Stimulated activated CD4-positive, alpha-beta T cell treated with anti-CD3 and anti-CD28 coated beads, Interleukin-1b, Interleukin-23, amount 100 ng/mL, for 24 hours (primary cell): ENCODE measurements around the gene HIP1R.
A peak's percentile ranks its signal among the peaks of the same experiment; 100 is the strongest.

Experiments used
- DNase-seq, 4 experiments: peaks; one replicate each; pipeline ENCODE4 v3.0.0-alpha.2; 2020; ENCODE audit warnings: low read depth in 4 of 4, low spot score in 1 of 4

HIP1R gene

DNA sequence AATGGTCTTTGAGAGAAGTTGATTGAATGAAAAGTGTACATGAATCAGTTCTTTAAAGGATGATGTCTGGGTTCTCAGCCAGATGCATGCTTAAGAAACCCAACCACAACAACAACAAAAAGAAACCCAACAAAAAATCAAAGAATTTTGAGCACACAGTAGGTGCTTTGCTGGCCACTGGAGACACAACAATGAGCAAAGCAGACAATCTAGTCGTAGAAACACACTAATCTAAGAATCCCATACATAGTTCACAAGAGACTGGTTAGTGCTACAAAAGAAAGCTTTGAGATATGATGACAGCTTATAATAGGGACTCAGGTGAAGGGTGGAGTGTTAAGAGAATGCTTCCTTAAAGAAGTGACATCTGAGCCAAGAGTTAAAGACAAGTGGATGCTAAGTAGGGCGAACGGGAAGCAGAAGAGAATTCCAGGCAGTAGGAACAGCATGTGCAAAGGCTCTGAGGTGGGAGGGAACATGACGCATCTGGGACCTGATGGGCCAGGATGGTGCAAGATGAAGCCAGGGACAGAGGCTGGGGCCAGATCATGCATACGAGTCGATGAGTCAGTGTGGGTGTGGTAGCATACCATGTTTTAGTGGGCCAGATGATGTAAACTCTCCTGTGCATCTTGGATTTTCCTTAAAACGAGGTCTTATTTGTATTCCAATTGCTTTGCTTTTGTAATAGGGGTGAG is 4.6 kb upstream of the HIP1R start:
- DNase-seq, result no peak

DNA sequence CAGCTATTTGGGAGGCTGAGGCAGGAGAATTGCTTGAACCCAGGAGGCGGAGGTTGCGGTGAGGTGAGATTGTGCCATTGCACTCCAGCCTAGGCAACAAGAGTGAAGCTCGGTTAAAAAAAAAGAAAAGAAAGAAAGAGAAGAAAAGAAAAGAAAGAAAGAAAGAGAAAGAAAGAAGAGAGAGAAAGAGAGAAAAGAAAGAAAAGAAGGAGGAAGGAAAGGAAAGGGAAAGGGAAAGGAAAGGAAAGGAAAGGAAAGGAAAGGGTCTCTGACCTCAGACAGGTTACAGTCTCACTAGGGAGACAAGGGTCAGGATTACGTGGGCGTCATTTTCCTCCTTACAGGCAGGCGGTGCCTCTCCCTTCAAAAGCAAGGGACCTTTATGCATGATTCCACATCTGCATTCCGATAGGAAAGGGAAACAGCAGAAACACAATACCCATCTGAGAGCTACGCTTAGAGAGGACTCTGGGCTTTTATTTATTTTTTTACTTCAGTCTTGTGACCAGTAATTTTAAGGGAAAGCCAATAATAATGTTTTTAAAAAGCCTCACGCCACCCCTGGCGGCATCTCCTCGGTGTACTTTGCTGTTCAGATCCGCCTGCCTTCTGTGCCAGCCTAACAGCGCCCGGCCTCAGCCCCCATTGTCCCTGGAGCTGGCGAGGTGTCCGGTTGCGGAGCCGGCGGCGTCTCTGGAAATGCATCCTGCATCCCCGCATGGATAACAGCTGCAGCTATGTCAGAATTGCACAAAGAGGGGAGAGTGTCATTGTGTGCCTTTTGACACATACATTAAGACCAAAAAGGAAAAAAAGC is 945 bp upstream of the HIP1R start:
- no peak for DNase-seq

DNA sequence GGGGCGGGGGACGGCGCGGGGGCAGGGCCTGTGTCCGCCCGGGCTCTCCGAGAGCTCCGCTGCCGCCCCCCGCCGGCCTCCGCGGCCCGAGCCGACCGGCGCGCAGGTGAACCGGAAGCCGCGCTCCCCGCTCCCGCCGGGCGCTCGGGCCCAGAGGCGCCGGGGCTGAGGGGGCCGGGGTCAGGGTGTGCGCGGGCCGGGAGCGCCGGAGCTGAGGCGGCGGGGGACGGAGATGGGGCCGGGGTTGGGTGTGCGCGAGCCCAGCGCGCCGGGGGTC is 431 bp downstream of the HIP1R start:
- DNase-seq, result no peak

DNA sequence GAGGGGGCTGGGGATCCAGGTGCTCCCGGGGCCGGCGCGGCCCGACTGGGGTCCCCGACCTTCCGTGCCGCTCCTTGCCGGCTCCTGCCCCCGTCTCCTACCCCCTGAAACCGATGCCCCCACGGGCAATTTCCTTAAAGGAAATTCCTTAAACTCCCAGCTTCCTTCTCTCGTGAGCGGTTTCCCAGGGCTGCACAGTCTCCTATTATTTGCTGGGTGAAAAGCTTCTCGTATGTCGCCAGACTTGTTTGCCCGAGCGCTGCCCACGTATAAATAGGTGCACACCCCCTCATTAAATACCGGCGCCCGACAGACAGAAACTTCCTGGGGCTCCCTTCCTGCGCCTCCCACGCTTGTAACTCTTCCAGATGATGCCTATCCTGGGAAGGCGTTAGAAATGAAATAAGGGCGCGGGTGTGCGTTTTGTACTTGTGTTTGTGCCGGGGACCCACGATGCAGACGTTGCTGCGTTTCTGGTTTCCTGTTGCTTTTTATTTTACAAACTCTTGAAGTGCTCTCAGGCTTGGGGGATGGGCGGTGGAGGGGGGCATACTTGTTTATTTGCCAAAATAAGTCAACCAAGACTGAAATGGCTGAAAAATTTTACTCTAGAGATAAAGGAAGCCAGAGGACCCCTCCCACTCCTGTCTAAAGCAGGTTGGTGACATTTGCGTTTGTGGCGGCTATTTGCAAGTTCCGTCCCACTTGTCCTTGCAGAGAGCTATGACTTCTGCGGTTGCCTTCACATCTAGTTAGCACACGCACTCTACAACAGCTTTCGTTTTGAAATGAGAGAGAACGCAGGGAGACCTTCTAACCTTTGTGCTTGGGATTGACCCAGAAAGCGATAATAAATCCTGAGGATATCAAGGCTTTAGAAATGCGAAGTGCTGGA is 1.0 kb downstream of the HIP1R start:
- peak in 1 of 4 experiments; percentile 34 for DNase-seq

DNA sequence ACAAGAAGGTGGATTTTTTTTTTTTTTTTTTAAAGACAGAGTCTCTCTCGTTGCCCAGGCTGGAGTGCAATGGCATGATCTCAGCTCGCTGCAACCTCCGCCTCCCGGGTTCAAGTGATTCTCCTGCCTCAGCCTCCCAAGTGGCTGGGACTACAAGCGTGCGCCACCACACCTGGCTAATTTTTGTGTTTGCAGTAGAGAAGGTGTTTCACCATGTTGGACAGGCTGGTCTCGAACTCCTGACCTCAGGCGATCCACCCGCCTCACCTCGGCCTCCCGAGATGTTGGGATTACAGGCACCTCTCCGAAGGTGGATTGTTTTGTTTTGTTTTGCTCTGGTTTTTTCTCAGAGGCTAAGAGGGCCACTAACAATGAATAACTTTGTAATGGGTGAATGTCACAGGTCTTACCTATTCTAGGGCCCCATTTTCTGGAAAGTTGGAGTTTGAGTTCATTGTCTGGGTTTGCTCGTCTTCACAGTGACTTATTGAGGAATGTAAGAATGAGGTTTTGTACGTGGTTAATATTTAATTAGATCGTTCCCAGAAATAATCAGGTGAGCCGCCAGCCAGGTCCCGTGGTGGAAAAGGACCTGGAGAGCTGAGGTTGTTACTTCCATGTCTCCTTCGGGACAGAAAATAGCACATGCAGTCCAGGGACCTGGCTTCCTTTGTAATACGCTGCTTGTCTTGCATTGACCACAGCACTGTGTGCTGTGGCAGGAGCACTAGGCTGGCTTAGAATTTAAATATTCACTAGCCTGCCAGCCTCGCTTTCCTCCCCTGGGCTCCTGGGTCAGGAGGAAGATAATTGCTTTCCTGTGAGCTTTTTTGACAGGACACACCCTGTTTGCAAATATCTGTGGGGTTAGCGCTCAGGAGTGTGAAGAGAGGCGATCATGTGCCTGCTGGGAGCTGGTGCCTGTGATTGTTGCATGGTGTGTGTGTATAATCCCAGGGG is 2.3 kb downstream of the HIP1R start:
- DNase-seq, result no peak

DNA sequence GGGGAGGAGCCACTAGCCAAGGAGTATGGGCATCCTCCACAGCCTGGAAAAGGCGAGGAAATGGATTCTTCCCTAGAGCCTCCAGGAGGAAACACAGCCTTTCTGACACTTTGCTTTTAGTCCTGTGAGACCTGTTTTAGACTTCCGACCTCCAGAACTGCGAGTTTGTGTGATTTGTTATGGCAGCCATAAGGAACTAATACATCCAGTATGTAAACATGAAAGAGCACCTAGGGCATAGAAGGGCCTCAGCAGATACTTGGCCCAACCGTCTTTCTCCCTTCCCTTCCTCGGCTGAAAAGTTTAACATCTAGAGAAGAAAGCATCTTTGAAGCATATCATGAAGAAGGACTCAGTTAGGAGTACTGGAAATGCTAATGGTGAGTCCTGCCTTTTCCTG is 3.6 kb downstream of the HIP1R start:
- DNase-seq, result no peak

DNA sequence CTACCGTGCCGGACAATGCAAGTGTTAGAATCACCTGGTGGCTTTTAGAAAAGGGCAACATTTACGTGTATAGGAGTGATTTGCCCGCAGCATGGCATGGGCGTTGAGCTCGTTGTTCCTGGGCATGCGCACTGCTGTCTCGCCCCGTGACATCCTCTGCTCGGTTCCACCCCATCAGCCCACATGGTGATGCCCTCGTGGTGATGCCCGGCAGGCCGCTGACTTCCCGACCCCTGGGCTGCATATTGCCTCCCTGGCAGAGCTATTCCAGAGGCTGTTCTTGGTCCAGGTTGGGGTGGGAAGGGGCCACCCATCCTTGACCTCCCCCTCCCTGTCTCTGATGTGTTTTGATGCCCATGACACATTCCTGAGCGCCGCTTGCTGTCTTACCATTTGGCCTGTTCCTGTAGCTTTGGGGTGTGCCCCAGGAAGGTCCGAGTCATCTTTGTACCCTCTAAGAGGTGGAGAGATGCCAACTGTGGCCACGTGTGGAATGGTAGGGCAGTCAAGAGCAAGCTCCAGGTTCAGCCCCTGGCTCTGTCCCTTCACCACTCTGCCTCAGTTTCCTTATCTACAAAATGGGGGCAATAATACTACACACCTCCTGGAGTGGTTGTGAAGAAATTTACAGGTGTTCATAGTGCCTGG is 4.8 kb downstream of the HIP1R start:
- DNase-seq, result no peak

DNA sequence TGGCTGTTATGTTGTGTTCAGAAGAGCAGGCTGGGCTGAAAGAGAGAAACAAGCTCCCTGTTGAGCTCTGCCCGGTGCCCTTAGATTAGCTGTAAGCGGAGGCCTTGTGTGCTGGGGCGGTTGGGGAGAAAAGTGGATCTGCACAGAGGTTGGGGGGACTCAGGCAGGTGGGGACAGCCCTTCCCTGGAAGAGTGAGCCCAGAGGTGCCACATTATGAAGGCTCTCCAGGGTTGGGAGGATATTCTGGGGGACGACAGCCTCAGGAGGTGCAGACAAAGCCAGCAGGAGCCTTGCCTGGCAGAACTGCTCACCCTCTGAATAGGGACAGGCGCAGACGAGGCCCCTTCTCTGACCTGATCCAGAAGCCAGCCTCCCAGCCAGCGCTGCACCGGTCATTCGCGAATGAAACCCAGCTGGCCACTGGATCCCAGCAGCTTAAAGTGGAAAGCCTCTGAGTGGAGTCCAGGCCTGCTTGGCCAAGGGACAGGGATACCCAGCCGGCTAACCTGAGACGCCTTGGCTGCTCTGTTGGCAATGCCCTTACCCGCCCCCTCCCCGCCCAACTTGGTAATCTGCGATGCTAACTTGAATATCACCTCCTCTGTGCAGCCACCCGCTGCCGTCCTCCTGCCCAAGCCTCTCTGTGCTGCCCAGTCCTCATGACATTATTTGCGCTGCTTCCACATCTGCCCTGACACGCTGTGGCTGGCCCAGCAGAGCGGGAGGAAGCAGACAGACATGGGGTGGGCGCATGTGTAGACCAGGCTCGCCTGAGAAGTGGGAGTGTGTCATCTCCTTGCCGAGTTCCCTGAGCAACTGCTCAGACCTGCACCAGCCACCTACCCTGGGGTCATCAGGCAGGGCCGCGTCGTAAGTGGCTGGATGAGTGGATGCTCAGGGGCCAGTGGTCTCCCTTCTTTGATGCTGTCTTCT is 5.6 kb downstream of the HIP1R start:
- DNase-seq, result no peak

DNA sequence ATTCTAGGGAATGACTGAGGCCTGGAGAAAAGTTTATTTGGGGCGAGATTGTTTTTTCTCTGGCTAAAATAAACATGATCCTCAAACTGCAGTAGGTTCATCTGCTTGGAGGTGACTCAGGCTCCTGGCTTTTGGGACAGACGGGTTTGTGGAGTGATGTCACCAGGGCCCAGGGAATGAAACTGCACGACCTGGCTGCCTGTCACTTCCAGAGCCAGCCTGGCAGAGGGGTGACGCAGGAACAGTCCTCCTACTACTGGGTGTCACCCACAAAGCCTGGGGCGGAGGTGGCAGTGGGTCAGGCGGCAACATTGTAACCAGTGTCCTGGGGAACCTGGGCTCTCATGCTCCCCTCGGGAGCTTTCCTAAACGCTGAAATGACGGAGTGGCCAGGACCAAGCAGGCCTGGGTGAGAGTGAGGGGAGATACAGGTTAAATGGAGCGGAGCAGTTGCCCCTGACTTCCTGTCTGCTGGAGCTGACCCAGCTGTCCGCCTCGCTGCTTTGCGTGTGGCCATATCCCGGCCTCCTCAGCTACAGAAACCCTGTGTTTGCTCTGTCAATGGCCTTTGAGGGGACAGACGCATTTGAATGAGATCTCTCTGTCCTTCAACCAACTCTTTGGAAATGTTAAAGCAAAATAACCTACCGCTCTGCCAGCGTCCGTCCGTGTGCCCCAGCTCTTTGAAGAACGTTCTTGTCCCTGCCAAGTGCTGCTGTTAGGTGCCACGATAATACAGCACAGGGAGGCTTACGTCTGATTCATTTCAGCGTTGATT is 6.5 kb downstream of the HIP1R start:
- no peak for DNase-seq

DNA sequence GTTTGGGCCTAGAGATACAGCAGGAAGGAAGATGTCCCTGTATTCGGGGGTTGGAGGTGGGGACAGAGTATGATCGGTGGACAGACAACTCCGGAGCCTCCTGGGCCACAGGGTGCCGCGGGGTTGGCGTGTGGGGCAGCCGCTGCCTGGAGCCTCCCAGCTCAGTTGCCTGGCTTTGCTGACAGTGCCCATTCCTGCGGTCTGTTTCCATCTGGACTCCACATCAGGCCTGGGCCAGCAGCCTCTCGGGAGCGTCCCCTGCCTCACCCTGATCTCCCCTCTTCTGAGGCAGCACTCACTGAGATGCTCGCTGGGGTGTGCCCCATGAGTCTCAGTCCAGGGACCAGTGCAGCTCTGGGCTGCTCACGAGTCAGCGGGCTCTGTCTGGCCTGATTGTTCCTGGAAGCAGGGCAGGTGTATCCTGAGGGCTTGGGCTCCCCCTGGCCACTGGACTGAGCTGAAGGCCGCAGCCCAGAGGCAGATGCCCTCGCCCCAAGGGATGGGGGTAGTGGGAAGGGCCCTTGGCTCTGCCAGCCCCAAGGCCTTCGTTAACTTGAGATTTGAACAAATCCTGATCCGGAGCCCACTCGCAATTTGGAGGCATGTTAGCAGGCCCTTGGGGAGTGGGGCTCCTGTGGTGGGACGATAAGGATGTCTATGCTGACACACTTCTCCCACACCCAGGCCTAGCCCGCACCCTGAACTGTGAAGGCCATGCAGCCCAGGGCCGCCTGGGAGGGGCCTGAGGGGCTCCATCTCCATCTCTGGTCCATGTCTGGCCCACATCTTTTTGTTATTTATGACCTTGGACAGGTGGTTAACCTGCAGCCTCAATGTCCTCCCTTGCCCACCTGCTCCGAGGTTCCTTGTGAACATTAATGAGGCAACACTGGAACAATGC is 7.5 kb downstream of the HIP1R start:
- no peak for DNase-seq

DNA sequence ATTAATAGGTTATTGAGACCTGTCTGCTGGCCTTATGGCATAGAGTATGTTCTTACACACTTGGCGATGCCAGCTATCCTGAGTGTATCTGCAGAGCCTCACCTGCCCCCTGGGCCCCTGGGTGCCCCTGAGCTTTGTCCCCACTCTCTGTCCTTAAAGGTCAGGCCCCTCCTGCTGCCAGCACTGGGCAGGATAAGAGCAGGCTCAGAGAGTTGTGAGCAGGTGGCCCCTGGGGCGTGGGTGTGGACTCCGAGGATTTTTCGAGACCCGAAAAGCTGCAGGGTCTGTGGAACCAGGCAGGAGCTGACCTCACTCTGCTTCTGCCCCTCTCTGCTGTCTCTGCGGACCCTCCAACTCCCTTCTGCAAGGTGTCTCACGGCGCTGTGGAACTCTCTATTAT is 8.2 kb downstream of the HIP1R start:
- DNase-seq, result no peak

DNA sequence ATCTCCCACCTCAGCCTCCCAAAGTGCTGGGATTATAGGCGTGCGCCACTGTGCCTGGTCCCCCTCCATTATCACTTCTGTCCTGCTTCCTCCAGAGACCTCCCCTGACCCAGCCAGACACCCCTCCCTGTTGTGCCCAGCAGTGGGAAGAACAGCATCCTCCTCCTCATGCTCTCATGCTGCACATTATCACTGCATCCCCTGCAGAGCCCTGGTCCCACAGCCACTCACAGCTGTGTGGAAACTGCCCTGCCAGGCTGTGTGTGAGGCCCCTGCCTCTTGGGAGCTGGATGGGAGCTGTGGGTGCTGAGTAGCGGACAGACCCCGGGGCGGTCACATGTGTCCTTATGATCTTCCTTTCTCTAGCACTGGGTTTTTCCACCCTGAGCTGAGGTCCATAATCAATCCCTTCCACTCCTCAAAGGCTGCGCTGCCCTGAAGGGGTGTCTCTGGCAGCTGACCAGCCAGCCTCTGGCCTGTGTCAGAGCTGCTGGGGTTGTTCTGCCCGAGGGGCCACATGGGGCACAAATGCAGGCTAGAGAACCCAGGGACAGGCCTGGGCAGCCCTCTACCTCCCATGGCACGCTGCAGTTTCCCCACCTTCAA is 9.2 kb downstream of the HIP1R start:
- DNase-seq, result no peak

DNA sequence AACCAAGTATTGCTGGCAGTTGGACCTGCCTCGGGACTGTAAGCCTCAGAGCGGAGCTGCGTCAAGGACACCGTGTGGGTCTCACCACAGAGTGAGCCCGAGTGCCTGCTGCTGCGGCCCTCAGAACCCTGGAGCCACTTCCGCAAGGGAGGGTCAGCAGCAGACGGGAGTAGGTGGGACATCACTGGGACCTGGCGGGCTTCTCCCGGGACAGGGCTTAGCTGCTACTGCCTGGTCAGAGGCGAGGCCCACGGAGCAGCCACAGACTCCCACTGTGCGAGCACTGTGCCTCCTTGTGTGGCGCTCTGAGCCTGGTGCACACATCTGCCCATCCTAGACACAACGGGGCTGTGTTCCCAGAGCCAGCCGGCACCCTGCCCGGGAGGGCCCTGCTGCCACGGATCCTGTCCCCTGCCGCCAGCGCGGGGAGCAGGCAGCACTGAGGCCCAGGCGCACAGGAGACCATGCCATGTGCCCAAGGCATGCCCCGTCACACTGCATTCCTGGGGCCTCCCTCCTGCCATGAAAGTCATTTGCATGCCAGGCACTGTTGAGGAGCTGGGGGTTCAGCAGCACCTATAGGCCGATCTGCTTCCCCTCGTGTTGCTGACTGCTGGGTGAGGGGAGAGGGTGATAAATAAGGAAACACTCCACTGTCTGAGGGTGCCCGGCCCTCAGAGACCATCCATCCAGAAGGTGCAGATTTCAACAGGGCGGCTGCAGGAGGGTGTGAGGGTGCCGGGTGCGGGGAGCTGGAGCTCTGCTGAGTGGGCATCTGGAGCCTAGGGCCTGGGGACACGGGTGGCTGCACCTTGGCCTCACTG is 10.0 kb downstream of the HIP1R start:
- no peak for DNase-seq

DNA sequence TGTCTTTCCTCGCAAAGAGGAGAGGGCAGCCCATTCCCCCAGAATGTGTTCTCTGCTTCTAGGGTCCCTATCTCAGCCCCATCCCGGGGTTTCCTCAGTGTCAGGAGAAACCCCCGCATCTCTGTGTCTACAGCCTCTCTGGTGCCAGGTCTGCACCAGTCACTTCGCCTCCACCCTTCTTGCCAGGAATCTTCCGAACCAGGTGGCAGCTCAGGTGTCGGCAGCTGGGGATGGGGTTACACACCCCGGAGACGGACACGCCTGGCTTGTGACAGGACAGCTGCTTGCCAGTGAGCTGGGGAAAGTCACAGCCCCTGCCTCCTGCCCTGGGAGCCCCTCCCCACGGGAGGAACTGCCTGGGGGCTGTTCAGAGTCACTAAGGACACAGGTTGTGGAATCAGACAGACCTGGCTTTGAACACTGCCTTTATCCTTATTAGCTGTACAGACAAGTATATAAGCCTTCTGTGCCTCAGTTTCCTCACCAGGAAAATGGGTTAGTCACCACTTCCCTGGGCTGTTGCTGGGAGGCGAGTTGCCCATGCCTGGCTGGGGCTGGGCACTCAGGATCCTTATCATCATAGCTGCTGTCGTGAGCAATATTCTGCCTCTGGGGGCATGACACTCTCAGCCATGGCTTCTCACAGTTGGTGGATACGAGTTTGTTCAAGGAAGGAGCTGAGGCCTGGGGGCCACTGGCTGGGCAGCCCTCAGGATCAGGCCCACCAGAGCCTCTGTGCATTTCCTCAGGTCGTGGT is 10.8 kb downstream of the HIP1R start:
- DNase-seq, result no peak
